CD4-positive, alpha-beta T cell (primary cell): ENCODE data around the gene PLXDC2. TPM values are rescaled to one million over a fixed set of nuclear protein-coding genes. Genes with fewer than 3 reads are reported as not detected.

Experiments
- ATAC-seq: fragments of 200-7000 bp; cut with Tn5 transposase; one replicate; pipeline ENCODE4 v1.10.0; 2022; ENCODE audit warnings: mild to moderate bottlenecking; ENCODE audit not compliant: poor library complexity
- CTCF ChIA-PET: fragments of 350-600 bp; sonication (Branson Sonifier 250); formaldehyde crosslinking; loops from one replicate; lab custom pipeline; 2021; ENCODE audit warnings: antibody characterized with exemption, inconsistent platforms; lab: Charles Lee
- POLR2A ChIA-PET: fragments of 350-600 bp; sonication (Branson Sonifier 250); formaldehyde crosslinking; loops from one replicate; lab custom pipeline; 2021; ENCODE audit warnings: antibody characterized with exemption, inconsistent platforms; lab: Charles Lee
- DNase-seq, 14 experiments: peaks; one replicate each; pipeline ENCODE4 v3.0.0-alpha.2; 2013 to 2020; ENCODE audit warnings: mixed read lengths in 2 of 14
- H3K27ac ChIP-seq, 2 donors: one replicate each; pipeline versions ENCODE4 v1.5.1 to v1.7.0; 2013; ENCODE audit warnings: low read length in 2 of 2, low read depth in 1 of 2, mild to moderate bottlenecking in 1 of 2
- H3K27me3 ChIP-seq, 2 experiments: 1 replicate in 1 of 2; 2 replicates in 1 of 2; pipeline versions ENCODE4 v1.6.1 to v1.7.0; 2013; ENCODE audit warnings: low read length in 2 of 2, control low read depth in 1 of 2, mild to moderate bottlenecking in 1 of 2, moderate library complexity in 1 of 2; ENCODE audit not compliant: insufficient read depth in 2 of 2, control insufficient read depth in 1 of 2
- H3K36me3 ChIP-seq: one replicate; pipeline ENCODE4 v1.6.1; 2013; ENCODE audit warnings: low read length, control low read depth; ENCODE audit not compliant: insufficient read depth
- H3K4me1 ChIP-seq: one replicate; pipeline ENCODE4 v1.6.1; 2013; ENCODE audit warnings: low read length, control low read depth; ENCODE audit not compliant: insufficient read depth
- H3K4me3 ChIP-seq: one replicate; pipeline ENCODE4 v1.5.1; 2013; ENCODE audit warnings: mild to moderate bottlenecking, low read length, moderate library complexity
- H3K9me3 ChIP-seq, 2 experiments: 1 replicate in 1 of 2; 2 replicates in 1 of 2; pipeline versions ENCODE4 v1.6.1 to v1.7.0; 2013; ENCODE audit warnings: low read length in 2 of 2, mild to moderate bottlenecking in 2 of 2, control low read depth in 1 of 2, moderate library complexity in 1 of 2; ENCODE audit not compliant: control insufficient read depth in 1 of 2, insufficient read depth in 1 of 2
- H3K27ac Mint-ChIP-seq: one replicate; pipeline ENCODE4 v1.8.0; 2020; ENCODE audit warnings: mixed read lengths
- H3K27me3 Mint-ChIP-seq: one replicate; pipeline ENCODE4 v1.8.0; 2021; ENCODE audit warnings: mixed read lengths
- H3K36me3 Mint-ChIP-seq: one replicate; pipeline ENCODE4 v1.8.0; 2021; ENCODE audit warnings: low read depth, mixed read lengths
- H3K4me1 Mint-ChIP-seq: one replicate; pipeline ENCODE4 v1.8.0; 2021; ENCODE audit warnings: low read depth, mixed read lengths
- H3K4me3 Mint-ChIP-seq: one replicate; pipeline ENCODE4 v1.8.0; 2020; ENCODE audit warnings: mild to moderate bottlenecking, mixed read lengths
- H3K9me3 Mint-ChIP-seq: one replicate; pipeline ENCODE4 v1.8.0; 2020; ENCODE audit warnings: mixed read lengths
- intact Hi-C, 2 experiments: fragments of 100-400 bp; cut with DNase I in 1 of 2; cut with micrococcal nuclease in 1 of 2; formaldehyde crosslinking; loops; one replicate each; pipeline versions ENCODE4 v1.15.1 to v1.9.0; 2023 to 2025; cut with DNase I, micrococcal nuclease
- total RNA-seq, 174 experiments: library from RNA in 2 of 174; stranded (reverse) in 2 of 174; gene quantifications; one replicate each; pipeline ENCODE4 v1.2.3 and lab custom pipeline; 2021 to 2026
- TF ChIP-seq, protein P1 (sequence below): fragments of 200-600 bp; IDR thresholded peaks from one replicate; pipeline ENCODE4 v1.8.0; 2022; ENCODE audit warnings: antibody characterized with exemption, mild to moderate bottlenecking

Gene PLXDC2
- total RNA-seq, 2 experiments from 2014 or later = 0.41 to 0.61 TPM

DNA sequence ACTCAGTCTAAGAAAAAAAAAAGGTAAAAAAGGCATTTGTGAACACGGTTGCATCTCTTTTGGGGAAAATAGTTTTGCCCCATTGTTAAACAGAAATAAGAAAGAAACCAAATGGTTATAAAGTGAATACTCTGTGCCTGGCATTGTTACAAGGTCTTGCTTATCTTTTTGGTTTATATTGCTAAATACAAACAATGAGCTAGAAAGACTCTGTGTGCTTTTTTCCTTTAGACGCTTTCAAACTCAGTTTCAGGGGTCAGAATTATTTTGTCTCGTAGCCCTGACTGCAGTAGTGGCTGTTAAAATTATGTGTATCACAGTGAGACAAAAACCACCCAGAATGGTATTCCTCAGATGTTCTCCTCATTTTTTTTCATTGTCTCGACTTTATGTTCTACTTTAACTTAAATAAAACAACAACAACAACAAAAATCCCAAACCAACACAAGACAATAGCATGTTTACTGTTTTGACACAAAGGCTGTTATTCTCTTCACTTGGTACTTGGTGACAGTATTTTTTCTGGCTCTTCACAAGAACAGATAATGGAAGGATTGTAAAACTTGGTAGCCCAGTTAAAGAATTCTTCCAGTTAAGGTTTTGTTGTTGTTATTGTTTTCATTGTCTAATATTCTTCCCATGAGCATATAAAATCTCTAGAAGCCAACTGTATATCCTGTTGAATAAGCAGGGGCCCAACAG lies 190.1 kb downstream of the PLXDC2 start:
- Histone ChIP-seq H3K4me3 (no peak overlapping the region), H3K27ac (no peak overlapping the region), H3K9me3 (peaks cover 0 to 6% of the 10 kb centered on the region in 2 experiments), H3K27me3 (no peaks in the 10 kb centered on the region), H3K4me1 (no peaks in the 10 kb centered on the region), H3K36me3 (no peaks in the 10 kb centered on the region)
- TF ChIP-seq, protein P1, sequence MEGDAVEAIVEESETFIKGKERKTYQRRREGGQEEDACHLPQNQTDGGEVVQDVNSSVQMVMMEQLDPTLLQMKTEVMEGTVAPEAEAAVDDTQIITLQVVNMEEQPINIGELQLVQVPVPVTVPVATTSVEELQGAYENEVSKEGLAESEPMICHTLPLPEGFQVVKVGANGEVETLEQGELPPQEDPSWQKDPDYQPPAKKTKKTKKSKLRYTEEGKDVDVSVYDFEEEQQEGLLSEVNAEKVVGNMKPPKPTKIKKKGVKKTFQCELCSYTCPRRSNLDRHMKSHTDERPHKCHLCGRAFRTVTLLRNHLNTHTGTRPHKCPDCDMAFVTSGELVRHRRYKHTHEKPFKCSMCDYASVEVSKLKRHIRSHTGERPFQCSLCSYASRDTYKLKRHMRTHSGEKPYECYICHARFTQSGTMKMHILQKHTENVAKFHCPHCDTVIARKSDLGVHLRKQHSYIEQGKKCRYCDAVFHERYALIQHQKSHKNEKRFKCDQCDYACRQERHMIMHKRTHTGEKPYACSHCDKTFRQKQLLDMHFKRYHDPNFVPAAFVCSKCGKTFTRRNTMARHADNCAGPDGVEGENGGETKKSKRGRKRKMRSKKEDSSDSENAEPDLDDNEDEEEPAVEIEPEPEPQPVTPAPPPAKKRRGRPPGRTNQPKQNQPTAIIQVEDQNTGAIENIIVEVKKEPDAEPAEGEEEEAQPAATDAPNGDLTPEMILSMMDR = no peak
- intact Hi-C loops = no loop called here
- Mint-ChIP-seq H3K36me3 (no peaks in the 10 kb centered on the region), H3K27ac (no peak overlapping the region), H3K4me1 (no peaks in the 10 kb centered on the region), H3K4me3 (no peak overlapping the region), H3K27me3 (no peaks in the 10 kb centered on the region), H3K9me3 (no peaks in the 10 kb centered on the region)
- ChIA-PET CTCF (no interaction called here), POLR2A (no interaction called here)
- DNase-seq (no peak), ATAC-seq (no peak)

DNA sequence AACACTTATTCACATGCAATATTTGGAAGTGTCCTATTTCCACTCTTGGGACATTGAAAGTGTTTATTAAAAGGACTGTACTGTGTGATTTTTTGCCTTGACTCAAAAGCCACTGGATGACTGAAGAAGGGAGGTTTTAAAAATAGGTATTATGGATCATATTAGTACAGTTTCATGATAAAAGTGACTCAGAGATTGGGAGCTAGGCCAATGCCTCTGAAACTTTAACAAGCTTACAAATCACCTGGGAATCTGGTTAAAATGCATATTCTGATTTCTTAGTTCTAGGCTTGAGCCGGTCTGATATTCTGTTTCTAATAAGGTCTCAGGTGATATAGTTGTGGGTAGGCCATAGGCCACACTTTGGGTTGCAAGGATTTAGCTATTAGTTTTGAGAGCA lies 191.2 kb downstream of the PLXDC2 start:
- DNase-seq = no peak
- no peaks in the 10 kb centered on the region for H3K36me3 Mint-ChIP-seq
- ChIA-PET CTCF (no interaction called here), POLR2A (no interaction called here)
- H3K9me3 ChIP-seq = peaks cover 0 to 6% of the 10 kb centered on the region in 2 experiments
- H3K9me3 Mint-ChIP-seq = no peaks in the 10 kb centered on the region
- intact Hi-C loops = no loop called here
- H3K4me1 ChIP-seq = no peaks in the 10 kb centered on the region
- H3K27me3 Mint-ChIP-seq = no peaks in the 10 kb centered on the region
- H3K4me3 ChIP-seq = no peak overlapping the region
- no peaks in the 10 kb centered on the region for H3K36me3 ChIP-seq
- H3K4me3 Mint-ChIP-seq = no peak overlapping the region
- no peak overlapping the region for H3K27ac ChIP-seq
- no peak for ATAC-seq
- TF ChIP-seq, protein P1 = no peak
- H3K27me3 ChIP-seq = no peaks in the 10 kb centered on the region
- no peaks in the 10 kb centered on the region for H3K4me1 Mint-ChIP-seq
- H3K27ac Mint-ChIP-seq = no peak overlapping the region

DNA sequence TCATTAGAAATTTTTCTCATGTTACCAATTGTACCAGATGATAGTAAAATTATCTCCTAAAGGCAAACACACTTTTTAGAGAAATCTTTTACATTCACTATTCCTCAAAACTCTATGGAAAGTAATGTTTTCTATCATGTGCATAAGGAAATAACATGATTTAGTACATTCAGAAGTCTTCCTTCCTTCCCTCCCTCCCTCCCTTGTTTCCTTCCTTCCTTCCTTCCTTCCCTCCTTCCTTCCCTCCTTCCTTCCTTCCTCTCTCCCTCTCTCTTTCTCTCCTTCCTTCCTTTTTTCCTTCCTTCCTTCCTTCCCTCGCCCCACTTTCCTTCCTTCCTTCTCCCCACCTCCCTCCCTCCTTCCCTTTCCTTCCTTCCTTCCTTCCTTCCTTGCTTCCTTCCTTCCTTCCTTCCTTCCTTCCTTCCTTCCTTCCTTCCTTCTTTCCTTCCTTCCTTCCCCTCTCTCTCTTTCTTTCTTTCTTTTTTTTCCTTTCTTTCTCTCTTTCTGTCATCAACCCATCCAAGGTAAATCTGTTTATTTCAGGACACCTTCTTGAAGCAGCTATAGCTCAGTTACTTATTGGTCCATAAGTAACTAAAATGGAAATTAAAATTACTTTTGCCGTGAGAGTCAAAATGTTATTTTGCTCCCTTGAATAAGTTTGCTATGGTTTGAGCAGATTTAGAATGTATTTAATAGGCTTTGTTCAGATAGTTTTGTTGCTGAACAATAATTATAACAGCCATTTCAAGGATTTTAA lies 197.9 kb downstream of the PLXDC2 start:
- no peak overlapping the region for H3K4me3 Mint-ChIP-seq
- no peak overlapping the region for H3K27ac Mint-ChIP-seq
- H3K9me3 Mint-ChIP-seq = peaks cover 5% of the 10 kb centered on the region
- no peak for DNase-seq
- TF ChIP-seq, protein P1 = no peak
- POLR2A ChIA-PET = no interaction called here
- no peaks in the 10 kb centered on the region for H3K27me3 Mint-ChIP-seq
- H3K4me1 Mint-ChIP-seq = no peaks in the 10 kb centered on the region
- Histone ChIP-seq H3K4me3 (no peak overlapping the region), H3K27ac (no peak overlapping the region), H3K9me3 (peaks cover 0 to 6% of the 10 kb centered on the region in 2 experiments), H3K27me3 (no peaks in the 10 kb centered on the region), H3K4me1 (no peaks in the 10 kb centered on the region), H3K36me3 (no peaks in the 10 kb centered on the region)
- CTCF ChIA-PET = no interaction called here
- intact Hi-C loops = no loop called here
- H3K36me3 Mint-ChIP-seq = no peaks in the 10 kb centered on the region
- ATAC-seq = no peak
